Measurements from ENCODE around the gene ZNF683.
"Not testable (repeated sequence)": the region's sequence is repeated elsewhere in the genome, so short reads cannot be mapped to it uniquely, and the experiment has no call there.

Gene ZNF683

GRCh38 chr1:26336477-26337205 lies 35.9 kb downstream of the ZNF683 start:
- peak; percentile 68 for DNase-seq (ENCODE audit: low read depth)

- DNase-seq (ENCODE audit: low read depth): no peak
Measured at GRCh38 chr1:26335774-26336476, 36.6 kb downstream of the ZNF683 start.

- not testable (repeated sequence) for DNase-seq (ENCODE audit: low read depth)
Measured at GRCh38 chr1:26333312-26333711, 39.2 kb downstream of the ZNF683 start.

GRCh38 chr1:26330276-26330675 lies 42.3 kb downstream of the ZNF683 start:
- no peak for DNase-seq (ENCODE audit: low read depth)

GRCh38 chr1:26329380-26329779 lies 43.2 kb downstream of the ZNF683 start:
- DNase-seq (ENCODE audit: low read depth): not testable (repeated sequence)

- DNase-seq (ENCODE audit: low read depth): no peak
Measured at GRCh38 chr1:26328597-26328996, 44.0 kb downstream of the ZNF683 start.

- no peak for DNase-seq (ENCODE audit: low read depth)
Measured at GRCh38 chr1:26327956-26328362, 44.6 kb downstream of the ZNF683 start.

- DNase-seq (ENCODE audit: low read depth): no peak
Measured at GRCh38 chr1:26324550-26324949, 48.0 kb downstream of the ZNF683 start.

GRCh38 chr1:26323382-26323781 lies 49.2 kb downstream of the ZNF683 start:
- no peak for DNase-seq (ENCODE audit: low read depth)

GRCh38 chr1:26322042-26322331 lies 50.6 kb downstream of the ZNF683 start:
- DNase-seq (ENCODE audit: low read depth): no peak

- peak; percentile 97 for DNase-seq (ENCODE audit: low read depth)
Measured at GRCh38 chr1:26321315-26322041, 51.1 kb downstream of the ZNF683 start.

- no peak for DNase-seq (ENCODE audit: low read depth)
Measured at GRCh38 chr1:26320896-26321295, 51.7 kb downstream of the ZNF683 start.

GRCh38 chr1:26318338-26319064 lies 54.0 kb downstream of the ZNF683 start:
- DNase-seq (ENCODE audit: low read depth): no peak

- DNase-seq (ENCODE audit: low read depth): peak; percentile 32
Measured at GRCh38 chr1:26317612-26318337, 54.8 kb downstream of the ZNF683 start, which contains the start of gene CD52. CD52 (plus strand) TSS chr1:26317958; CDS start chr1:26318018, 60 bp downstream.

- DNase-seq (ENCODE audit: low read depth): no peak
Measured at GRCh38 chr1:26317146-26317545, 55.4 kb downstream of the ZNF683 start.

GRCh38 chr1:26315874-26316850 lies 56.4 kb downstream of the ZNF683 start:
- DNase-seq (ENCODE audit: low read depth): no peak

- no peak for DNase-seq (ENCODE audit: low read depth)
Measured at GRCh38 chr1:26314501-26314900, 58.0 kb downstream of the ZNF683 start.
